Transverse colon (tissue), 3 donors: ENCODE measurements around the gene PWP1.

Experiments used
- CTCF ChIP-seq, 5 experiments: fragments of 200-600 bp in 3 of 5; fragments of 450-650 bp in 2 of 5; sonication (generic) in 3 of 5; IDR thresholded peaks; 1 replicate in 2 of 5; 2 replicates in 3 of 5; pipeline ENCODE4 v1.5.1; 2016 to 2017; ENCODE audit warnings: antibody characterized with exemption in 5 of 5, inconsistent platforms in 3 of 5, mild to moderate bottlenecking in 2 of 5, moderate library complexity in 1 of 5
- EP300 ChIP-seq: sonication (generic); formaldehyde crosslinking; IDR thresholded peaks from one replicate; pipeline ENCODE4 v1.6.1; 2017; ENCODE audit warnings: antibody characterized with exemption, low read depth
- POLR2A ChIP-seq: fragments of 450-650 bp; IDR thresholded peaks from one replicate; pipeline ENCODE4 v1.6.1; 2016; ENCODE audit warnings: antibody characterized with exemption, mild to moderate bottlenecking, moderate library complexity

- TF ChIP-seq CTCF (IDR thresholded peaks at IDR 0.05) (no peak), EP300 (no peak), POLR2A (no peak)
Observed at GRCh38 chr12:107715780-107716179, 30.2 kb downstream of the PWP1 start.
